Small intestine (tissue), 7 donors: ENCODE measurements around the gene KCND3. TPM values are rescaled to one million over a fixed set of nuclear protein-coding genes. Genes with fewer than 3 reads are reported as not detected.

ENCODE experiments used
- DNase-seq, 2 donors: peaks; one replicate each; pipeline versions ENCODE4 v3.0.0 to v3.0.0-alpha.2; 2013
- FAIRE-seq: peaks from 2 replicates; lab custom pipeline; 2012; peaks lifted over from hg19 to GRCh38; lab: Jason Lieb, UNC
- H3K27ac ChIP-seq, 3 donors: one replicate each; pipeline ENCODE4 v1.5.1; 2013; ENCODE audit warnings: low read length in 2 of 3, mild to moderate bottlenecking in 2 of 3, control low read depth in 1 of 3, inconsistent platforms in 1 of 3, low read depth in 1 of 3, moderate library complexity in 1 of 3
- H3K27me3 ChIP-seq, 3 donors: one replicate each; pipeline ENCODE4 v1.6.1; 2013; ENCODE audit warnings: low read length in 3 of 3, inconsistent platforms in 1 of 3; ENCODE audit not compliant: control insufficient read depth in 3 of 3, insufficient read depth in 3 of 3
- H3K36me3 ChIP-seq, 3 donors: one replicate each; pipeline ENCODE4 v1.6.1; 2013; ENCODE audit warnings: low read length in 3 of 3, inconsistent platforms in 1 of 3, low read depth in 1 of 3, mild to moderate bottlenecking in 1 of 3, moderate library complexity in 1 of 3; ENCODE audit not compliant: control insufficient read depth in 3 of 3, insufficient read depth in 2 of 3
- H3K4me1 ChIP-seq, 3 donors: one replicate each; pipeline ENCODE4 v1.6.1; 2013; ENCODE audit warnings: low read length in 2 of 3, inconsistent platforms in 1 of 3, low read depth in 1 of 3, mild to moderate bottlenecking in 1 of 3, moderate library complexity in 1 of 3; ENCODE audit not compliant: control insufficient read depth in 3 of 3, insufficient read depth in 2 of 3
- H3K4me3 ChIP-seq, 3 donors: one replicate each; pipeline ENCODE4 v1.5.1; 2013; ENCODE audit warnings: low read length in 3 of 3, control low read depth in 1 of 3, inconsistent platforms in 1 of 3, low read depth in 1 of 3, mild to moderate bottlenecking in 1 of 3, moderate library complexity in 1 of 3
- H3K9me3 ChIP-seq, 2 donors: one replicate each; pipeline ENCODE4 v1.6.1; 2013; ENCODE audit warnings: low read depth in 1 of 2, low read length in 1 of 2; ENCODE audit not compliant: control insufficient read depth in 2 of 2, insufficient read depth in 1 of 2
- WGBS, 3 donors: extraction: QIAGEN DNeasy Blood & Tissue Kit; methylation state at CpG; one replicate each; pipeline ENCODE4 v1.1.7; 2013; 5-methylcytosine and 5-hydroxymethylcytosine counted together
- polyA plus RNA-seq, 4 donors: library from polyadenylated mRNA; stranded (reverse) in 3 of 4; unstranded in 1 of 4; fragments of 200-250 nt in 3 of 4; fragments of 120-200 nt in 1 of 4; gene quantifications; one replicate each; pipeline versions ENCODE4 v1.2.1 to v1.2.3, GENCODE V29; 2013
- donor health status: healthy with polysubstance abuse.
- donor health status: control.
- donor health status: control.
- donor health status: Bipolar disorder and iron deficiency.
- donor health status: healthy.

KCND3 gene
- polyA plus RNA-seq, 4 donors: 0.27 to 1.8 (median 0.86) TPM; not detected in 1

GRCh38 chr1:111847466-111847865 is 142.0 kb downstream of the KCND3 start:
- H3K27ac ChIP-seq: no peak overlapping the region
- no peak for FAIRE-seq
- no peak overlapping the region for H3K4me3 ChIP-seq
- H3K36me3 ChIP-seq: no peaks in the 10 kb centered on the region
- H3K9me3 ChIP-seq: no peaks in the 10 kb centered on the region
- H3K27me3 ChIP-seq: peaks cover 0 to 3% (median 0%) of the 10 kb centered on the region in 3 donors
- 66 to 78% (median 77%) methylated on average over 10 of the region's 10 CpGs for WGBS, 3 donors
- no peak for DNase-seq
- no peaks in the 10 kb centered on the region for H3K4me1 ChIP-seq

- 81 to 84% (median 81%) methylated on average over 8 of the region's 8 CpGs for WGBS, 3 donors
- FAIRE-seq: no peak
- peaks cover 0 to 3% (median 0%) of the 10 kb centered on the region in 3 donors for H3K27me3 ChIP-seq
- H3K9me3 ChIP-seq: no peaks in the 10 kb centered on the region
- no peaks in the 10 kb centered on the region for H3K4me1 ChIP-seq
- H3K36me3 ChIP-seq: no peaks in the 10 kb centered on the region
- no peak for DNase-seq
- H3K4me3 ChIP-seq: no peak overlapping the region
- no peak overlapping the region for H3K27ac ChIP-seq
These were observed 142.6 kb downstream of the KCND3 start for GRCh38 chr1:111846842-111847241.

GRCh38 chr1:111843177-111843576 is 146.3 kb downstream of the KCND3 start:
- no peaks in the 10 kb centered on the region for H3K9me3 ChIP-seq
- DNase-seq (no peak), FAIRE-seq (no peak)
- H3K36me3 ChIP-seq: no peaks in the 10 kb centered on the region
- H3K27me3 ChIP-seq: peaks cover 0 to 3% (median 0%) of the 10 kb centered on the region in 3 donors
- 46 to 51% (median 50%) methylated on average over 2 of the region's 2 CpGs for WGBS, 3 donors
- H3K4me1 ChIP-seq: no peaks in the 10 kb centered on the region
- no peak overlapping the region for H3K27ac ChIP-seq
- H3K4me3 ChIP-seq: no peak overlapping the region

DNA sequence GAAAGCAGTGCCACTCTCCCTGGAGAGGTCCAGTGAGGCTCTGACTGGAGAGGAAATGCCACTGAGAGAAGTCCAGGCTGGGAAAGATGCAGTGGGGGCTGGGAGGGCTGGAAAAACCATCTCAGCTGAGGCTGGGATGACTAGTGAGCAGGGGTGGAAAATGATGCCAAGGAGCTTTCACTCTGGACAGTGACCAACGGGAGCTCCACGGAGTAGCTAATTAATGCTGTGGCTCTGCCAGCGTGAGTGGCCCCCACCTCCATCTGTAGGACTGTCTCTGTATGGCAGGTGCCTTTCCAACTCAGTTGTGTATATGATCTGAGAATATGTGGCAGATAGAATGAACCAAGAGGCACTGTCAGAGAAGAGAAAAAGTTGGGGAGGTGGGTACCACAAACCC is 147.1 kb downstream of the KCND3 start:
- Histone ChIP-seq H3K36me3 (no peaks in the 10 kb centered on the region), H3K27ac (no peak overlapping the region), H3K9me3 (no peaks in the 10 kb centered on the region), H3K27me3 (peaks cover 0 to 3% (median 0%) of the 10 kb centered on the region in 3 donors), H3K4me3 (no peak overlapping the region), H3K4me1 (no peaks in the 10 kb centered on the region)
- WGBS, 3 donors: 68 to 80% (median 71%) methylated on average over 3 of the region's 3 CpGs
- no peak for FAIRE-seq
- DNase-seq: no peak

DNA sequence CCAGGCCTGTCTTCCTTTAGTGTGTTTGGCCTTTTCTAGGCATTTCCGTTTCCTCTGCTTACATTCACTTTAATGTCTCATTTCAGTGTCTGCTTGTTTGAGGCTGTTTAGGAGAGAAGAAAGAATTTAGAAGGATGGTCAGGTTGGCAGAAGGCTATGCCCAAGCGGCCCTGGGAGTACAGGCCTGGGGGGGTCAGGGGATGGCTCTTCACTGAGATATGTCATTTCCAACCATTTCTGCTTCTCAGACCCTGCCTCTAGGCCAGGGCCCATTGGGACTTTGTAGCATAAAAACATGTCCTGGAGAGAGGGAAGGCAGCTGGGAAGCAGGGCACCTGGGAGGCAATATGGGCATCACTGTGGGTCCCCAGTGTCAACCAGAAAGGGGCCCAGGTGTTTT is 147.7 kb downstream of the KCND3 start:
- no peaks in the 10 kb centered on the region for H3K36me3 ChIP-seq
- DNase-seq (no peak), FAIRE-seq (no peak)
- no peak overlapping the region for H3K4me3 ChIP-seq
- H3K4me1 ChIP-seq: no peaks in the 10 kb centered on the region
- WGBS, 3 donors: 81 to 92% (median 89%) methylated on average over 2 of the region's 2 CpGs
- peaks cover 0 to 3% (median 0%) of the 10 kb centered on the region in 3 donors for H3K27me3 ChIP-seq
- no peak overlapping the region for H3K27ac ChIP-seq
- no peaks in the 10 kb centered on the region for H3K9me3 ChIP-seq

- Histone ChIP-seq H3K9me3 (no peaks in the 10 kb centered on the region), H3K4me3 (no peak overlapping the region), H3K27me3 (peaks cover 0 to 3% (median 0%) of the 10 kb centered on the region in 3 donors), H3K36me3 (no peaks in the 10 kb centered on the region), H3K27ac (no peak overlapping the region), H3K4me1 (no peaks in the 10 kb centered on the region)
- no peak for FAIRE-seq
- no peak for DNase-seq
- 75 to 80% (median 78%) methylated on average over 7 of the region's 7 CpGs for WGBS, 3 donors
These were observed 148.3 kb downstream of the KCND3 start for GRCh38 chr1:111841189-111841588.

DNA sequence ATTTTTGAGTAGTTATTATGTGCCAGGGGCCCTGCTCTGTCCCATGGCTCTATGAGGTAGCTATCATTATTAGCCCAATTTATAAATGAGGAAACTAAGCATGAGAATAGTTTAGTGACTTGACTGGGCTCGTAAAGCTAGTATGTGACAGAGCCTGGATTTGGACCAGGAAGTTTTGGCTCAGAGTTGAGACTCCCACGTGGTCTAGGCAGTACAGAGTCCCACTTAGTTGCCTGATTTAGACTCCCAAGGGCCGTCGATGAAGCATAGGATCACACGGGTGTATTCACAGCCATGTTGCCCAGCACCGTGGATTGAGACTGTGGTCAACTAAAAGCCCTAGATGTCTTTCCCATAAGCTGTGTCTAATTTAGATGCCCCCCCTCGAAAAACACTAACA is 152.1 kb downstream of the KCND3 start:
- FAIRE-seq (no peak), DNase-seq (no peak)
- WGBS, 3 donors: 61 to 70% (median 61%) methylated on average over 7 of the region's 7 CpGs
- H3K27ac ChIP-seq: no peak overlapping the region
- H3K4me1 ChIP-seq: no peaks in the 10 kb centered on the region
- no peaks in the 10 kb centered on the region for H3K9me3 ChIP-seq
- H3K4me3 ChIP-seq: no peak overlapping the region
- H3K27me3 ChIP-seq: no peaks in the 10 kb centered on the region
- H3K36me3 ChIP-seq: no peaks in the 10 kb centered on the region

DNA sequence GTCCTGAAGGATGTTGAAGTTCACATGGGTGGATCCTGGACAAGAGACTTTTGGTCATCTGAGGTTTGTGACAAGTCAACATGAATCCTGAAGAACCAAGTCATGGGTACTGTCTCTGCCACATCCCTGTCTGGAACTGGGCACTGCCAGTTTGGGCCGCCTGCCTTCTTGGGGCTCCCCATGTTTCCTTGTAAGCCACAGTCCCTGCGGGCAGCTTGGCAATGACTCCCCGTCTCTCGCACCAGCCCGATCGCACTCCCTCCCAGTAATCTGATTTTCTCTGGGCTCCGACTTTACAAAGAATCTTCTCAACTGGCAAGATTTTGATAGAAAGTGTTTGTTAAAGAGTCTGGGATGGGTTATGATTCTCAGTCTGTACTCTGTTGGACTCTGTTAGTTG is 153.4 kb downstream of the KCND3 start:
- 95 to 97% (median 96%) methylated on average over 7 of the region's 7 CpGs for WGBS, 3 donors
- no peak for FAIRE-seq

GRCh38 chr1:111835514-111835913 is 154.0 kb downstream of the KCND3 start:
- Histone ChIP-seq H3K4me3 (no peak overlapping the region), H3K27ac (no peak overlapping the region), H3K9me3 (no peaks in the 10 kb centered on the region), H3K36me3 (no peaks in the 10 kb centered on the region), H3K4me1 (no peaks in the 10 kb centered on the region), H3K27me3 (no peaks in the 10 kb centered on the region)
- FAIRE-seq (no peak), DNase-seq (no peak)
- 81 to 90% (median 86%) methylated on average over 3 of the region's 3 CpGs for WGBS, 3 donors

More for the DNA sequence above, 153.4 kb downstream of the KCND3 start:
- no peaks in the 10 kb centered on the region for H3K27me3 ChIP-seq
- H3K27ac ChIP-seq: no peak overlapping the region
- no peak for DNase-seq
- H3K4me1 ChIP-seq: no peaks in the 10 kb centered on the region
- no peaks in the 10 kb centered on the region for H3K36me3 ChIP-seq
- no peaks in the 10 kb centered on the region for H3K9me3 ChIP-seq
- H3K4me3 ChIP-seq: no peak overlapping the region
